Suprapubic skin (tissue), 4 donors: Measurements from ENCODE around the gene RFC5. TPM values are rescaled to one million over a fixed set of nuclear protein-coding genes. Genes with fewer than 3 reads are reported as not detected.

Source experiments
- DNase-seq, 2 donors: peaks; one replicate each; pipeline ENCODE4 v3.0.0-alpha.2; 2019; ENCODE audit warnings: low spot score in 2 of 2
- H3K27ac ChIP-seq: fragments of 200-600 bp; sonication (generic); one replicate; pipeline ENCODE4 v1.5.1; 2019
- H3K27me3 ChIP-seq: fragments of 200-600 bp; sonication (generic); one replicate; pipeline ENCODE4 v1.5.1; 2019
- H3K36me3 ChIP-seq: fragments of 200-600 bp; sonication (generic); one replicate; pipeline ENCODE4 v1.5.1; 2019
- H3K4me1 ChIP-seq: fragments of 200-600 bp; sonication (generic); one replicate; pipeline ENCODE4 v1.5.1; 2019
- H3K4me3 ChIP-seq: fragments of 200-600 bp; sonication (generic); one replicate; pipeline ENCODE4 v1.5.1; 2019; ENCODE audit warnings: mild to moderate bottlenecking
- H3K9me3 ChIP-seq: fragments of 200-600 bp; sonication (generic); one replicate; pipeline ENCODE4 v1.5.1; 2019
- EP300 ChIP-seq: sonication (generic); formaldehyde crosslinking; IDR thresholded peaks from one replicate; pipeline ENCODE4 v1.6.1; 2017; ENCODE audit warnings: antibody characterized with exemption
- POLR2A ChIP-seq, 2 donors: fragments of 450-650 bp; IDR thresholded peaks; one replicate each; pipeline ENCODE4 v1.6.1; 2017; ENCODE audit warnings: antibody characterized with exemption in 2 of 2, mild to moderate bottlenecking in 2 of 2, moderate library complexity in 2 of 2
- POLR2AphosphoS5 ChIP-seq, 3 donors: sonication (generic); formaldehyde crosslinking; IDR thresholded peaks; one replicate each; pipeline ENCODE4 v1.6.1; 2017; ENCODE audit warnings: antibody characterized with exemption in 3 of 3
- WGBS: methylation state at CpG from one replicate; pipeline ENCODE4 v1.1.5; 2018; 5-methylcytosine and 5-hydroxymethylcytosine counted together
- total RNA-seq, 4 donors: library from RNA; depleted of rRNA; stranded (reverse); fragments of >200 nt; gene quantifications; one replicate each; pipeline ENCODE4 v1.1.0, GENCODE V29; 2016
- TF ChIP-seq, protein P1 (sequence below), 2 donors: fragments of 200-600 bp in 1 of 2; fragments of 450-650 bp in 1 of 2; sonication (generic) in 1 of 2; IDR thresholded peaks; one replicate each; pipeline ENCODE4 v1.5.1; 2016 to 2019; ENCODE audit warnings: antibody characterized with exemption in 2 of 2, mild to moderate bottlenecking in 1 of 2, moderate library complexity in 1 of 2

RFC5 gene
- total RNA-seq, 4 donors from 2014 or later: 9.0 to 14.0 (median 10.7) TPM

DNA sequence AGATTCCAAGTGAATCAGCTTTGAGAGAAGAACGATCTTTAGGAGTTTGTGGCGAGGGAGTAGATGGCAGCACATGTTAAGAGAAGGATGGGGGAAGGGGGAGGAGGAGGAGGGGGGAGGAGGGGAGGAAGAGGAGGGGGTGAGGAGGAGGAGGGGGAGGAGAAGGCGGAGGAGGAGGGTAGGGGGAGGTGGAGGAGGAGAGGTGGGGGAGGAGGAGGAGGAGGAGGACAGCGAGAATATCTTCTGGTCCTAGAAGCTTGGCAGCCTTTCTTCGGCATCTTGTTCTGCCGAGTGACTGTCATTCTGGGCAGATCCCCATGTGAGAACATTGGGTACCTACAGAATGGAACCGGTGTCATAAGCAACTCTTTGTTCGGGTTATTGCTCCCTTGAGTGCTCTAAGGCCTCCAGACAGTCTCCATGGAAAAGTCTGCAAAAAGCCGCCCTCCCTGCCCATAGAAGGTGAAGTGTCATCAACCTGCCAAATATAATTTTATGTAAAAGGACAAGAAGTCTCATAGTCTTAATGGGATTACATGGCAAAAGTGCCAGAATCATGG lies 6.9 kb downstream of the RFC5 start:
- no peak for DNase-seq
- H3K4me1 ChIP-seq: peaks cover 1% of the 10 kb centered on the region
- H3K27ac ChIP-seq: no peak overlapping the region
- H3K36me3 ChIP-seq: peaks cover 72% of the 10 kb centered on the region
- H3K9me3 ChIP-seq: no peaks in the 10 kb centered on the region
- WGBS: 87% methylated on average over 9 of the region's 9 CpGs
- H3K4me3 ChIP-seq: no peak overlapping the region
- H3K27me3 ChIP-seq: no peaks in the 10 kb centered on the region
- TF ChIP-seq, protein P1, sequence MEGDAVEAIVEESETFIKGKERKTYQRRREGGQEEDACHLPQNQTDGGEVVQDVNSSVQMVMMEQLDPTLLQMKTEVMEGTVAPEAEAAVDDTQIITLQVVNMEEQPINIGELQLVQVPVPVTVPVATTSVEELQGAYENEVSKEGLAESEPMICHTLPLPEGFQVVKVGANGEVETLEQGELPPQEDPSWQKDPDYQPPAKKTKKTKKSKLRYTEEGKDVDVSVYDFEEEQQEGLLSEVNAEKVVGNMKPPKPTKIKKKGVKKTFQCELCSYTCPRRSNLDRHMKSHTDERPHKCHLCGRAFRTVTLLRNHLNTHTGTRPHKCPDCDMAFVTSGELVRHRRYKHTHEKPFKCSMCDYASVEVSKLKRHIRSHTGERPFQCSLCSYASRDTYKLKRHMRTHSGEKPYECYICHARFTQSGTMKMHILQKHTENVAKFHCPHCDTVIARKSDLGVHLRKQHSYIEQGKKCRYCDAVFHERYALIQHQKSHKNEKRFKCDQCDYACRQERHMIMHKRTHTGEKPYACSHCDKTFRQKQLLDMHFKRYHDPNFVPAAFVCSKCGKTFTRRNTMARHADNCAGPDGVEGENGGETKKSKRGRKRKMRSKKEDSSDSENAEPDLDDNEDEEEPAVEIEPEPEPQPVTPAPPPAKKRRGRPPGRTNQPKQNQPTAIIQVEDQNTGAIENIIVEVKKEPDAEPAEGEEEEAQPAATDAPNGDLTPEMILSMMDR (IDR thresholded peaks at IDR 0.05): no peak
- no peak for TF ChIP-seq POLR2AphosphoS5 (IDR thresholded peaks at IDR 0.05)
- no peak for TF ChIP-seq EP300
- TF ChIP-seq POLR2A (IDR thresholded peaks at IDR 0.05): no peak

DNA sequence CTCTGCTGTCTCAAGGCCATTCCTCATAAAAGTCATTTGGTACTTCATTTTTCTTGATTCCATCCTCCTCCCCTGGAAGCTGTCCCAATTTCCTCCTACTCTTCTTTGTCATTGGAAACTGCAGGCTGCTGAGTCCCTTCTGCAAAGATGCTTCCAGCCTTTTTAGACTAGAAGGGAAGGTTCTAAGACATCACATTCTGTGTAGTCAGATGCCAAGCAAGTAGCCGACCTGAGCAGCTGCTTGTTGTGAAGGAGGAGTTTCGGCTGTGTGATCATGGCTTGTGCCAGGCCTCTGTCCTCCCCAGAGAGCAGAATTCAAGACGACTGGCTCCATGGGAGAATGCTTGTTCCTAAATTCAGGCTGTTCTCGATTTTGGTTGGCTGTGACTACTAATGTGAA lies 8.7 kb downstream of the RFC5 start:
- Histone ChIP-seq H3K4me1 (no peaks in the 10 kb centered on the region), H3K27me3 (no peaks in the 10 kb centered on the region), H3K27ac (no peak overlapping the region), H3K4me3 (no peak overlapping the region), H3K36me3 (peaks cover 75% of the 10 kb centered on the region), H3K9me3 (no peaks in the 10 kb centered on the region)
- TF ChIP-seq POLR2A (IDR thresholded peaks at IDR 0.05) (no peak), POLR2AphosphoS5 (IDR thresholded peaks at IDR 0.05) (no peak), EP300 (no peak)
- TF ChIP-seq, protein P1 (IDR thresholded peaks at IDR 0.05): no peak
- WGBS: 78% methylated on average over 4 of the region's 4 CpGs
- DNase-seq: no peak

DNA sequence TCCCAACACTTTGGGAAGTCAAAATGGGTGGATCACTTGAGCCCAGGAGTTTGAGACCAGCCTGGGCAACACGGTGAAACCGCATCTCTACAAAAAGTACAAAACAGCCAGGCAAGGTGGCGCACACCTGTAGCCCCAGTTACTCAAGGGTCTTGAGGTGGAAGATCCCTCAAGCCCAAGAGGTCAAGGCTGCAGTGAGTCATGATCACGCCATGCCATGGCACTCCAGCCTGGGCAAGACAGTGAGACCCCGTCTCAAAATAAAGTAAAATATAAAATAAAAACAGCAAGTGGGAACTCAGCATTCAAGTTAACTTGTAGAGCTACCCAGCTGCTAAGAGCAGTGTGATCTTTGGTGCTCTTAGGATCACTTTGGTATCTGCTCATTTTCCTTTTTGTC lies 12.7 kb downstream of the RFC5 start:
- Histone ChIP-seq H3K27me3 (no peaks in the 10 kb centered on the region), H3K27ac (no peak overlapping the region), H3K36me3 (peaks cover 89% of the 10 kb centered on the region), H3K4me1 (no peaks in the 10 kb centered on the region), H3K9me3 (no peaks in the 10 kb centered on the region), H3K4me3 (no peak overlapping the region)
- TF ChIP-seq POLR2A (IDR thresholded peaks at IDR 0.05): no peak
- no peak for DNase-seq
- 93% methylated on average over 5 of the region's 5 CpGs for WGBS

GRCh38 chr12:118032188-118032587 lies 15.7 kb downstream of the RFC5 start:
- H3K9me3 ChIP-seq: no peaks in the 10 kb centered on the region
- TF ChIP-seq, protein P1 (IDR thresholded peaks at IDR 0.05): no peak
- TF ChIP-seq POLR2AphosphoS5 (IDR thresholded peaks at IDR 0.05) (no peak), POLR2A (IDR thresholded peaks at IDR 0.05) (no peak), EP300 (no peak)
- 94% methylated on average over 7 of the region's 7 CpGs for WGBS
- no peak for DNase-seq
- no peak overlapping the region for H3K27ac ChIP-seq
- H3K4me1 ChIP-seq: no peaks in the 10 kb centered on the region
- H3K4me3 ChIP-seq: no peak overlapping the region
- H3K36me3 ChIP-seq: peaks cover 94% of the 10 kb centered on the region
- no peaks in the 10 kb centered on the region for H3K27me3 ChIP-seq

DNA sequence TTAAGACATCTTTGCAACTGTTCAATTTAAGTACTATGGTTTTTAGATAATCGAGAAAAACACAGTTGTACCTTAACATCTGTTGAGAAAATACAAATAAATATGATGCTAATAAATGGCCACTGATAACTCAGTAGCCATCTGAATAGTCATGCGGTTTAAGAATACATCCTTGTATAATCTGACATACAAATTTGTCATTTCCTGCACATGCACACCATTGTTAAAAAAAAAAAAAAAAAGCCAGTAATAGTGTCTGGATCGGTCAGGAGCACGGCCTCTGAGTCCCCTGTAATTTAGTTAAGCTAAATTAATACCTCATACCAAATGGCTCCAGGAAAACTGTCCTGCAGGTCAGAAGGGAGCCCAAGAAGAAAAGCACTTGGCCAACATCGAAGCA lies 16.8 kb downstream of the RFC5 start:
- WGBS: 76% methylated on average over 5 of the region's 5 CpGs
- H3K27ac ChIP-seq: no peak overlapping the region
- H3K27me3 ChIP-seq: no peaks in the 10 kb centered on the region
- DNase-seq: no peak
- H3K4me3 ChIP-seq: no peak overlapping the region
- no peaks in the 10 kb centered on the region for H3K9me3 ChIP-seq
- no peak for TF ChIP-seq POLR2A (IDR thresholded peaks at IDR 0.05)
- TF ChIP-seq, protein P1 (IDR thresholded peaks at IDR 0.05): no peak
- no peak for TF ChIP-seq EP300
- TF ChIP-seq POLR2AphosphoS5 (IDR thresholded peaks at IDR 0.05): no peak
- H3K4me1 ChIP-seq: no peaks in the 10 kb centered on the region
- H3K36me3 ChIP-seq: peaks cover 94% of the 10 kb centered on the region

DNA sequence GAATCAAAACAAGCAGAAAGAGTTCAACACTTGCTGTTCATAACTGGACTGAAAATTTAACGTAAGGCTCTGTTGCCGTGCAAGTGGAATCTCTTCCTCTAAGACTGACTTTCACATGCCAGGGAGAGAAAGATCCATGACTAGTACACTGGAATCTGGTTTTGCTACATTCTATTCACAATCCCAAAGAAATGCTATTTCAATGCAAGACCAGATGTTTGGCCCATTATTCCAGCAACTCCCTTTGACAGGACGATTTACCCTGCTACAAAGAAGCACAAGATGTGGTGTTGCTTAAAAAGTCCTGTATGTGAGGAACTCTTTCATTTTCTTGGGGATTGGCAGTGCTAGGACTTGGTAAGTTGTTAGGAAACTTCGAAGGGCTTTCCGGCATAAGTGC lies 17.4 kb downstream of the RFC5 start:
- Histone ChIP-seq H3K27me3 (no peaks in the 10 kb centered on the region), H3K4me1 (no peaks in the 10 kb centered on the region), H3K4me3 (no peak overlapping the region), H3K9me3 (no peaks in the 10 kb centered on the region), H3K27ac (no peak overlapping the region), H3K36me3 (peaks cover 96% of the 10 kb centered on the region)
- no peak for DNase-seq
- TF ChIP-seq POLR2AphosphoS5 (IDR thresholded peaks at IDR 0.05): peak in 1 of 3 donors; percentile 38
- TF ChIP-seq, protein P1 (IDR thresholded peaks at IDR 0.05): no peak
- TF ChIP-seq POLR2A (IDR thresholded peaks at IDR 0.05): no peak
- no peak for TF ChIP-seq EP300
- whole genome bisulfite sequencing: 64% methylated on average over 5 of the region's 5 CpGs
